Left lung (tissue), 10 donors: ENCODE data around the gene SPI1. TPM values are rescaled to one million over a fixed set of nuclear protein-coding genes. Genes with fewer than 3 reads are reported as not detected.

Source experiments
- ATAC-seq: fragments of 200-7000 bp; cut with Tn5 transposase; one replicate; pipeline ENCODE4 v1.9.1; 2020; ENCODE audit warnings: moderate library complexity
- DNase-seq, 4 donors: peaks; one replicate each; pipeline ENCODE4 v3.0.0-alpha.2; 2013 to 2020
- H3K27ac ChIP-seq, 2 donors: fragments of 200-600 bp; sonication (generic) in 1 of 2; one replicate each; pipeline versions ENCODE4 v1.5.0 to v1.8.0; 2020 to 2021
- H3K27me3 ChIP-seq, 2 donors: fragments of 200-600 bp; sonication (generic) in 1 of 2; one replicate each; pipeline versions ENCODE4 v1.5.0 to v1.8.0; 2020 to 2021
- H3K36me3 ChIP-seq, 2 donors: fragments of 200-600 bp; sonication (generic) in 1 of 2; one replicate each; pipeline versions ENCODE4 v1.5.0 to v1.8.0; 2020 to 2021
- H3K4me1 ChIP-seq, 2 donors: fragments of 200-600 bp; one replicate each; pipeline ENCODE4 v1.8.0; 2021
- H3K4me3 ChIP-seq, 2 donors: fragments of 200-600 bp; sonication (generic) in 1 of 2; one replicate each; pipeline versions ENCODE4 v1.5.0 to v1.8.0; 2020 to 2021; ENCODE audit warnings: mild to moderate bottlenecking in 1 of 2
- H3K9me3 ChIP-seq, 2 donors: fragments of 200-600 bp; sonication (generic) in 1 of 2; one replicate each; pipeline versions ENCODE4 v1.5.0 to v1.8.0; 2020 to 2021
- CTCF ChIP-seq, 2 donors: fragments of 200-600 bp; sonication (generic) in 1 of 2; IDR thresholded peaks; one replicate each; pipeline versions ENCODE4 v1.5.0 to v1.8.0; 2021; ENCODE audit warnings: antibody characterized with exemption in 2 of 2
- intact Hi-C, 2 donors: fragments of 100-400 bp; cut with DNase I; formaldehyde crosslinking; loops; one replicate each; pipeline versions ENCODE4 v1.11.2 to v1.14.2; 2022
- polyA plus RNA-seq, 6 donors: library from polyadenylated mRNA; unstranded; fragments of 120-200 nt; gene quantifications; one replicate each; pipeline ENCODE4 v1.2.1, GENCODE V29; 2013; ENCODE audit not compliant: insufficient read length in 6 of 6
- total RNA-seq, 2 donors: library from RNA; stranded (reverse); fragmentation: NEBNext Ultra II Directional; extraction: Animal tissue kit (Norgen Biotek cat#: 25700); gene quantifications; one replicate each; pipeline ENCODE4 v1.2.1, GENCODE V29; 2021
- donor health status: DM: no; HTN: yes; CAD: no.
- donor health status: DM: no; HTN: no; CAD: no.

The SPI1 gene
- total and polyA plus RNA-seq, 8 donors, result 4.9 to 194 (median 6.2) TPM

- peaks cover 0 to 40% of the 10 kb centered on the region in 2 donors for H3K36me3 ChIP-seq
- ATAC-seq, result no peak
- no peak for TF ChIP-seq CTCF (IDR thresholded peaks at IDR 0.05)
- intact Hi-C loops, result no loop called here
- H3K4me1 ChIP-seq, result no peaks in the 10 kb centered on the region
- no peak for DNase-seq
- H3K9me3 ChIP-seq, result no peaks in the 10 kb centered on the region
- H3K27me3 ChIP-seq, result no peaks in the 10 kb centered on the region
- no peak overlapping the region for H3K4me3 ChIP-seq
- H3K27ac ChIP-seq, result no peak overlapping the region
Measured at GRCh38 chr11:47340980-47341775, 37.2 kb downstream of the SPI1 start.

DNA sequence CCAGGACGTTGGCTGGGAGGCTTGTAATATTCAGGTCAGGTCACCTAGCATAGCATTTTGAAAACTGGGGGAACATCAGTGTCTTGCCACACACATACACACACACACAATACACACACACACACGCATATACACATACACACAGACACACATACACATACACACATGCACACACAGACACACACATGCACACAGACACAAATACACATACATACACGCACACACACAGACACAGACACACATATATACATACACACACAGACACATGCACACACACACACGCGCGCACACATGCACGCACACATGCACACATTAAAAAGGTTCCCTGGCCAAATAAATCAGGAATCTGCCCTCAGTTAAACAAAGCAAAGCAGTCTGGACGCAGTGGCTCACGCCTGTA lies 38.3 kb downstream of the SPI1 start:
- H3K36me3 ChIP-seq, result peaks cover 0 to 39% of the 10 kb centered on the region in 2 donors
- H3K9me3 ChIP-seq, result no peaks in the 10 kb centered on the region
- no peak for DNase-seq
- intact Hi-C loops, result no loop called here
- no peak overlapping the region for H3K4me3 ChIP-seq
- no peak overlapping the region for H3K27ac ChIP-seq
- no peaks in the 10 kb centered on the region for H3K4me1 ChIP-seq
- ATAC-seq, result no peak
- no peaks in the 10 kb centered on the region for H3K27me3 ChIP-seq
- no peak for TF ChIP-seq CTCF (IDR thresholded peaks at IDR 0.05)

- intact Hi-C loops, result no loop called here
- DNase-seq, result no peak
- peaks cover 0 to 30% of the 10 kb centered on the region in 2 donors for H3K36me3 ChIP-seq
- H3K9me3 ChIP-seq, result no peaks in the 10 kb centered on the region
- no peaks in the 10 kb centered on the region for H3K4me1 ChIP-seq
- H3K4me3 ChIP-seq, result no peak overlapping the region
- ATAC-seq, result no peak
- TF ChIP-seq CTCF (IDR thresholded peaks at IDR 0.05), result no peak
- H3K27ac ChIP-seq, result no peak overlapping the region
- no peaks in the 10 kb centered on the region for H3K27me3 ChIP-seq
Measured at GRCh38 chr11:47338396-47339241, 39.7 kb downstream of the SPI1 start.

GRCh38 chr11:47337229-47337924 lies 41.0 kb downstream of the SPI1 start:
- no peak for ATAC-seq
- no peaks in the 10 kb centered on the region for H3K4me1 ChIP-seq
- no peak overlapping the region for H3K27ac ChIP-seq
- H3K4me3 ChIP-seq, result no peak overlapping the region
- peaks cover 0 to 37% of the 10 kb centered on the region in 2 donors for H3K36me3 ChIP-seq
- TF ChIP-seq CTCF (IDR thresholded peaks at IDR 0.05), result no peak
- intact Hi-C loops, result no loop called here
- no peaks in the 10 kb centered on the region for H3K9me3 ChIP-seq
- no peak for DNase-seq
- H3K27me3 ChIP-seq, result no peaks in the 10 kb centered on the region
